AG09319 (cell line): ENCODE measurements around the gene DAB2IP.

Source experiments
- DNase-seq: peaks from one replicate; pipeline ENCODE4 v3.0.0-alpha.2; 2010; ENCODE audit warnings: low read depth; ENCODE audit errors: extremely low read depth
- TF ChIP-seq, protein P1 (sequence below): IDR thresholded peaks from 2 replicates; pipeline ENCODE4 v1.5.1; 2011; ENCODE audit warnings: low read depth, mild to moderate bottlenecking, inconsistent platforms, low read length, moderate library complexity

The DAB2IP gene

DNA sequence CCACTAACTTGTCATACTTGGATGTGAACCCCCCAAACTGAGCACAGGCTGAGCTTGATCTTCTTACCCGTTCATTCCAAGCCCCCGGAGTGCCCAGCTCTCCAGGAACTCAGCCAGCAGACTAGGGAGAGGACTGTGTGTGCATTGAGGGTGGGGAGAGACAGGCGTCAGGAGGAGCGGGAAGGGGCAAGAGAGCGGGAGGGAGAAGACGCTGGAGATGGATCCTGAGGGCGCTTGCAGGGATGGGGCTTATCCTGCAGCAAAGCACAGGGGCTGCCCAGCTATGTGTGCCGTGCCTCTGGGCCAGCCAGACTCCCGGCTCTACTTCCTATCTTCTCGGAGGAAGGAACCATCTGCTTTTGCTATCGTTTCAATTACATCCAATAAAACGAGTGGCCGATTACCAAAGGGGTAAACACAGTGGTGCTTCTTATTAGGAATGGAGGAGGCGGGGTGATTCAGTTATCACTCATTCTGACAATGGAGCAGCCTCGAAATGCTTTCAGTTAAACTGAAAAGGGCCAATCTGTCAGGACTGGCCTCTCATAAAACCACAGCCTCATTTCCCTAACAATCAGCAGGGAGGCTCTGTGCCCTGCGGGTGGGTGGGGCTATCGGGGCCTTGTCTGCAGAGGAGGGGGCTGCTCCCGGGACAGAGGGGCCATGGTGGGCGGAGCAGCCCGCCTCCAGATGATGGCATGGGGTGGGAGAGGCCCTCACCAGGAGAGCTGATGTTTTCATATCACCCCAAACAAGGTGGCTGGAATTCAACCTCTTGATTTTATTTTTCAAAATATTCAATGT lies 168.2 kb downstream of the DAB2IP start:
- DNase-seq = no peak
- TF ChIP-seq, protein P1, sequence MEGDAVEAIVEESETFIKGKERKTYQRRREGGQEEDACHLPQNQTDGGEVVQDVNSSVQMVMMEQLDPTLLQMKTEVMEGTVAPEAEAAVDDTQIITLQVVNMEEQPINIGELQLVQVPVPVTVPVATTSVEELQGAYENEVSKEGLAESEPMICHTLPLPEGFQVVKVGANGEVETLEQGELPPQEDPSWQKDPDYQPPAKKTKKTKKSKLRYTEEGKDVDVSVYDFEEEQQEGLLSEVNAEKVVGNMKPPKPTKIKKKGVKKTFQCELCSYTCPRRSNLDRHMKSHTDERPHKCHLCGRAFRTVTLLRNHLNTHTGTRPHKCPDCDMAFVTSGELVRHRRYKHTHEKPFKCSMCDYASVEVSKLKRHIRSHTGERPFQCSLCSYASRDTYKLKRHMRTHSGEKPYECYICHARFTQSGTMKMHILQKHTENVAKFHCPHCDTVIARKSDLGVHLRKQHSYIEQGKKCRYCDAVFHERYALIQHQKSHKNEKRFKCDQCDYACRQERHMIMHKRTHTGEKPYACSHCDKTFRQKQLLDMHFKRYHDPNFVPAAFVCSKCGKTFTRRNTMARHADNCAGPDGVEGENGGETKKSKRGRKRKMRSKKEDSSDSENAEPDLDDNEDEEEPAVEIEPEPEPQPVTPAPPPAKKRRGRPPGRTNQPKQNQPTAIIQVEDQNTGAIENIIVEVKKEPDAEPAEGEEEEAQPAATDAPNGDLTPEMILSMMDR = no peak

DNA sequence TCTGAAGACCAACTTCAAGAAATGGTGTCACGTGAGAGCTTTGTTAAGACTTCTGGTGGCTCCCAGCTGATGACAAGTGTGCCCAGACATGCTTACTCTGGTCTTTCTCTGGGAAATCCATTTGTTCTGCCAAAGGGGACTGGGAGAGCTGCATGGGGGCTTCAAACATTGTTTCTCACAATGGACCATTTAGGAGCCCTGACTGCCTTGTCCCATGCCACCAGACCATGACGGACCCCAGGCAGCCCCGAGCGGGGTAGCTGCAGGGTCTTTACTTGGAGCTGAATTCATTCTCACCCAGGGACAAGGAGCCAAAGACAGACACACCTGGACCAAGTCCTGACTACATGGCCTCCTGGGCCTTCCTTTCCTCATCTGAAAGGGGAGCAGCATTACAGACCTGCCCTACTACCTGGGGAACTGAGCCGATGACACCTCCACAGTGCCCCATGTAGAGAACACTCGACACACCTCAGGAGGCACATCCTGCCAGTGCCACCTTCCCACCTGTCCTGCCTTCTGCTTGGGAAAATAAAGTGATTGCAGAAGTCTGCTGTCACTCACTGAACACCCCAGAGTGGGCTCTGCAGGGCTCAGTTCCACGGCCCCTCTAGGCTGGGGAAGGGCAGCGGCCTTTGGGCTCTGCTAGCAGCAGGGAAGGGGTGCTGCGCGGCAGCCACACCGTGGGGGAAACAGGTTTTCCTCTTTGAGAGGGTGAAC lies 169.0 kb downstream of the DAB2IP start:
- TF ChIP-seq, protein P1 = no peak
- no peak for DNase-seq

DNA sequence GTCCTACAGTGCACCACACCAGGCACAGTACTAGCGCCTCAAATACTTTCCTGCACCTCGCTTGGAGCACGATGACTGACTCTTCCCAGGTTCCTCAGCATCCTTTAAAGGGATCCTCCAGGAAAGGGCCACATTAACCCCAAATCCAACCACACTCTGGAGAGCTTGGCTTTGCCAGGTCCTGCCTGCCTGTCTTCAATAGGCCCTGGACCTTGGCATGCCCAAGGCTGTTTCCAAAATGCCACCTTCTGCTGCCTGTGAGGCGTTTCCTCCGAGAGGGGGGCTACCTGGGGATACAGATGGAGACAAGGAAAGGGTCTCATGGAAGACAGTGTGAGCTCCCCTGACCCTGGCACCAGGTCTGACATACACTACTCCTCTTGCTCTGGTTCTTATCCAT lies 169.9 kb downstream of the DAB2IP start:
- DNase-seq = no peak
- TF ChIP-seq, protein P1 = no peak

DNA sequence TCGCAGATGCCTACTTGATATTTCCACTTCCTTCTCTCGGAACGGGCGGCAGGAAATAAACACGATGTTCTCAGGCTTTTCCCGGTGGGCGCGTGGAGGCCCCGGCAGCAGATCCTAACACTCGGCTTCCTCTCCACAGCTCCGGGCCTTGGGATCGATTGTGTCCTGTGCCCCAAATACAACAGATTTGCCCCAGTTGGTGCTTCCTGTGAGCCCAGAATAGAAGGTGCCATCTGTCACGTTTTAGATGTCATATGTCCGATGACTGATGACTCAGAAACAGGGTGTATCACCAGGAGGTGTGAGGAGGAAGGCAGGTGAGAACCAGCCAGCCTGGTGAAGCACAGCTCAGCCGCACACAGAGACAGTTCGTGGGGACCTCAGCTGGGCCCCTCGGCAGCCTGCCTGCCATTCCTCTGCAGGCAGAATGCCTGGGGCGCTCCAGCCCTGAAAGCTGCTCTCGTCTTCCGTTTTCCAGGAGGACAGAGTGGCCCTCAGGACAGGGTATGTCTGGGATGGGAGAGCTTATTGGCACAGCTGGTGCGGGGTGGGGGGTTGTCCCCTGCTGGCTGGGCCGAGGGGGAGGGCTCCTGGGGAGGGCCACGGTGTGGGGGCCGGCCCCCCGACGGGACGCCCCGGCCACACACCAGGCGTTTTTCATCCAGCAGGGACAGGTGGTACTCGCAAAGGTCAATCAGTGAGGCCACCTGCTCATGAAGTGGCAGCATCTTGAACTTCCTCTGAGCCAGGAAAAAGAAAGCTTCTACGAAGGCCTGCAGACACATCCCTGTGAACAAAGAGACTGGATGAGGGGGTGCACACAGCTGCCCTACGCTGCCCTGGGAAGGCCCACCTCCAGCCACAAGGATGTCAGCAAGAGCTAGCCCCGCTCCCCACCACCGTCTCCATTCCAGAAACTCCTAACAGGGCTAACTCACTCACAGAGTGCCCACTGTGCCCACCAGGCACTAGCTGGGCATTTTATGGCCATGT lies 171.0 kb downstream of the DAB2IP start:
- TF ChIP-seq, protein P1 = no peak
- DNase-seq = no peak

DNA sequence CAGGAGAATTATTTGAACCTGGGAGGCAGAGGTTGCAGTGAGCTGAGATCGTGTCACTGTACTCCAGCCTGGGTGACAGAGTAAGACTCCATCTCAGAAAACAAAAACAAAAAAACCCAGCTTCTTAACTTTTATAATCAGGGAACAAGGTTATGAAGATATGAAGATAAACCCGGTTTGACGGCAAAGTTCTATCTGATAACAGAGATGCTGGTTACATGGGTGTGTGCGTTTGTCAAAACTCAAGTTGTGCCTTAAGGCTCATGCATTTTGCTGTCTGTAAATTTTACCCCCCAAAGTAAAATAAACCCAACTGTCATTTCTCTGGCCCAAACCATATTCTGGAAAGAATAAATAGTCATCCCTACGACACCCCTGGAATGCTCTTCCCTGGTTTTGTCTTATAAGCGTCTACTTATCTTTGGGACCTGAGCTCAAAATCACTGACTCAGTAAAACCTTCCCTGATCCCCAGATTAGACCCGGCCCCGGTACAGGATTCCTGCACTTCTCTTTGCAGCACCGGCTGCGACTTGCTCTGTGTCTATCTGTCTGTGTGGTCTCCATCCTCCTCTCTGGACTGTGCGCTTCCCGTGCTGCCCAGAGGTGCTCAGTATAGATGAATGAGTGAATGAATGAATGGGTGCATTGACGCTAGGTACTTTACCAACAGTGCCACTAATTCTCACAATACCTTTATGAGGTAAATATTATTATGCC lies 172.2 kb downstream of the DAB2IP start:
- DNase-seq = no peak
- TF ChIP-seq, protein P1 = no peak

DNA sequence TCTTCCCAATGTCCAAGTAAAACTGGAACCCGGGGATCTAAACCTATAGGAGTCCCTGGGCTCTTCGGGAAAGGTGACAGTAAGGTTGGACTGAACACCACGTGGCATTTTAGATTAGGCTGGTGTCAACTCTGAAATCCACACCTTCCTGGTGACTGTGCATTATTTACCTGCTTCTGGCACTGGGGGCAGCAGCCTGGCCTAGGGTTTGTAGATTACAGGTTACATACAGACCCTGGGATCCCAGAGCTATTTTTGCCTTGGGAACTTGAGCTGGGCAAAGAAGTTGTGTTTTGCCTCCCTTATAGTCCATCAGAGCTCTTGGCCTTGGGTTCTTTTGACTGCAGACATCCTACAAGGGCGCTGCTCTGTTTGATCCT lies 173.2 kb downstream of the DAB2IP start:
- DNase-seq = no peak
- TF ChIP-seq, protein P1 = no peak
